Endothelial cell of hepatic sinusoid (primary cell): ENCODE results near the gene SCN9A.

Experiments
- in situ Hi-C: cut with HindIII; loops from 2 replicates; pipeline ENCODE4 v1.10.0; 2017; ENCODE audit warnings: low sequenced_read_pairs

The SCN9A gene

GRCh38 chr2:166188084-166188483 is 187.7 kb downstream of the SCN9A start:
- in situ Hi-C loops: no loop called here

- in situ Hi-C loops: no loop called here
Measured at GRCh38 chr2:166184789-166185188, 191.0 kb downstream of the SCN9A start.

GRCh38 chr2:166181813-166182154 is 194.0 kb downstream of the SCN9A start:
- in situ Hi-C loops: no loop called here

- in situ Hi-C loops: no loop called here
Measured at GRCh38 chr2:166180951-166181812, 194.6 kb downstream of the SCN9A start.

GRCh38 chr2:166179201-166179600 is 196.5 kb downstream of the SCN9A start:
- in situ Hi-C loops: no loop called here

- in situ Hi-C loops: no loop called here
Measured at GRCh38 chr2:166173263-166173662, 202.5 kb downstream of the SCN9A start.

GRCh38 chr2:166171216-166171615 is 204.5 kb downstream of the SCN9A start:
- in situ Hi-C loops: no loop called here

GRCh38 chr2:166170356-166170755 is 205.4 kb downstream of the SCN9A start:
- in situ Hi-C loops: no loop called here

GRCh38 chr2:166167449-166167848 is 208.3 kb downstream of the SCN9A start:
- in situ Hi-C loops: no loop called here

GRCh38 chr2:166163775-166164174 is 212.0 kb downstream of the SCN9A start:
- in situ Hi-C loops: no loop called here

GRCh38 chr2:166158546-166158945 is 217.2 kb downstream of the SCN9A start:
- in situ Hi-C loops: no loop called here

GRCh38 chr2:166157578-166157977 is 218.2 kb downstream of the SCN9A start:
- in situ Hi-C loops: no loop called here

- in situ Hi-C loops: no loop called here
Measured at GRCh38 chr2:166156985-166157490, 218.7 kb downstream of the SCN9A start.

- in situ Hi-C loops: no loop called here
Measured at GRCh38 chr2:166155589-166155988, 220.2 kb downstream of the SCN9A start.

GRCh38 chr2:166154685-166155338 is 220.9 kb downstream of the SCN9A start:
- in situ Hi-C loops: no loop called here

- in situ Hi-C loops: no loop called here
Measured at GRCh38 chr2:166152064-166152463, 223.7 kb downstream of the SCN9A start.

- in situ Hi-C loops: no loop called here
Measured at GRCh38 chr2:166148500-166149400, 227.0 kb downstream of the SCN9A start.

GRCh38 chr2:166147883-166148282 is 227.9 kb downstream of the SCN9A start:
- in situ Hi-C loops: no loop called here
